DOHH2 (cell line): Measurements from ENCODE around the gene PLAAT1.

Experiments used
- EZH2phosphoT487 ChIP-seq: fragments of 200-600 bp; sonication (generic); IDR thresholded peaks from 2 replicates; pipeline ENCODE4 v1.6.1; 2017; ENCODE audit warnings: borderline replicate concordance, mild to moderate bottlenecking, antibody characterized with exemption, low read length, moderate library complexity, mixed read lengths
- TF ChIP-seq, protein P1 (sequence below): fragments of 200-600 bp; sonication (generic); IDR thresholded peaks from one replicate; pipeline ENCODE4 v1.5.1; 2014; ENCODE audit warnings: antibody characterized with exemption, mild to moderate bottlenecking, low read depth, low read length; ENCODE audit not compliant: poor library complexity, severe bottlenecking

DNA sequence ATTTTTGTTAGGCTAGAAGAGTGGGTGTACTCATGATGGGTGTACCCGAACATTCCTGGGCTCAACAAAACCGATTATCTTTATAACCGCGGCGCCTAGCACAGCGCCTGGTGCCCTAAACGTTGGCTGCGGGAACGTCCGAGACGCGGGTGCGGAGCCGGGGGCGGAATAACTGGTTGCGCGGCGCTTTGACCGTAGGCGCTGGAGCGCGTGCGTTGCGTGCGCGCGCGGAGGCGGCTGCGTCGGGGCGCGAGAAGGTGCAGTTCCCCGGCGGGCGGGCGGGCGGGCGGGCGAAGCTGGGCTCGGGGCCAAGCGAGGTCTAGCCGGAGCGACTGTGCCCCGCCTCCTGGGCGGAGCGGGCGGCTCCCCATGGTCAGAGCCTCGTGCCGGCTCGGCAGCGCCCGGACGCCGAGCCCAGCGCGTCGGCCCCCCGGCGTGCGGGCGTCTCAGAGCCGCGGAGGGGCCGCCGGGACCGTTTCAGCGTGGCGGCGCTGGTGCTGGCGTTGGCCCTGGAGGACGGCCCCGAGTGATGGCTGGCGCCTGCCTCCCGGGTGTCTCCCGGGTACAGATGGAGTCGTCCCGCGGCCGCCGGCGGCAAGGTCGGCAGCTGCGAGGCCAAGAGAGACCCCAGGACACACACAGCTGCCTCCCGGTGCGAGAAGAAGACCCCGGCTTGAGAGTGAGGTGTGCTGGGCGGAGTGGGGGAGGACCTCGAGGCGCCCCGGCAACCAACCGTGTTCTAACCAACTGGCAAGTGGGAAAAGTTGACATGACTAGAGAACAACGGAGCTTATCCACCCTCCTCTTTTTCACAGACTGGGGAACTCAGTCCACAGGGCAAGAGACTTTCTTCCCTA is at the start of gene PLAAT1:
- TF ChIP-seq, protein P1, sequence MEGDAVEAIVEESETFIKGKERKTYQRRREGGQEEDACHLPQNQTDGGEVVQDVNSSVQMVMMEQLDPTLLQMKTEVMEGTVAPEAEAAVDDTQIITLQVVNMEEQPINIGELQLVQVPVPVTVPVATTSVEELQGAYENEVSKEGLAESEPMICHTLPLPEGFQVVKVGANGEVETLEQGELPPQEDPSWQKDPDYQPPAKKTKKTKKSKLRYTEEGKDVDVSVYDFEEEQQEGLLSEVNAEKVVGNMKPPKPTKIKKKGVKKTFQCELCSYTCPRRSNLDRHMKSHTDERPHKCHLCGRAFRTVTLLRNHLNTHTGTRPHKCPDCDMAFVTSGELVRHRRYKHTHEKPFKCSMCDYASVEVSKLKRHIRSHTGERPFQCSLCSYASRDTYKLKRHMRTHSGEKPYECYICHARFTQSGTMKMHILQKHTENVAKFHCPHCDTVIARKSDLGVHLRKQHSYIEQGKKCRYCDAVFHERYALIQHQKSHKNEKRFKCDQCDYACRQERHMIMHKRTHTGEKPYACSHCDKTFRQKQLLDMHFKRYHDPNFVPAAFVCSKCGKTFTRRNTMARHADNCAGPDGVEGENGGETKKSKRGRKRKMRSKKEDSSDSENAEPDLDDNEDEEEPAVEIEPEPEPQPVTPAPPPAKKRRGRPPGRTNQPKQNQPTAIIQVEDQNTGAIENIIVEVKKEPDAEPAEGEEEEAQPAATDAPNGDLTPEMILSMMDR = no peak
- TF ChIP-seq EZH2phosphoT487 = no peak
